HL-60 (cell line): ENCODE results near the gene INTS11.

ENCODE experiments used
- CTCF ChIP-seq: IDR thresholded peaks from one replicate; pipeline ENCODE4 v1.5.1; 2011; ENCODE audit warnings: low read length, control low read depth, inconsistent platforms; ENCODE audit not compliant: insufficient read depth
- GABPA ChIP-seq: IDR thresholded peaks from 2 replicates; pipeline ENCODE4 v1.6.1; 2012; ENCODE audit warnings: low read depth
- POLR2AphosphoS5 ChIP-seq: IDR thresholded peaks from 2 replicates; pipeline ENCODE4 v1.6.1; 2012; ENCODE audit warnings: low read depth

DNA sequence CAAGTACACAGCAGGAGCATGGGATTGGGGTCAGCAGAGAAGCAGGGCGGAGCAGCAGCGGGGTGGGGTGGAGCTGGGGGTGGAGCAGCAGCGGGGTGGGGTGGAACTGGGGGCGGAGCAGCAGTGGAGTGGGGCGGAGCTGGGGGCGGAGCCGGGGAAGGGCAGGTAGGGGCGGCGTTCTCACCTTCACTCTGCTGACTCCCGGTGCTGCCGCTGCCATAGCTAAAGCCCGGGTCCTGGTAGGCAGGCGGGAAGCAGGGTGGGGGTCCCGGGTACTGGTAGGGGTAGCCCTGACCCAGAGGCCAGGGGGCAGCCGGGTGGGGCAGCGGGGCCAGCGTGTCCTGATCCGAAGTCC, 13.3 kb upstream of the INTS11 start:
- TF ChIP-seq CTCF = no peak
- TF ChIP-seq GABPA = no peak
- TF ChIP-seq POLR2AphosphoS5 = no peak
